Smooth muscle cell (in vitro differentiated cells): ENCODE data around the gene TSHZ2. TPM values are rescaled to one million over a fixed set of nuclear protein-coding genes. Genes with fewer than 3 reads are reported as not detected.
A peak's percentile ranks its signal among the peaks of the same experiment; 100 is the strongest.

Experiments
- DNase-seq: peaks from one replicate; lab custom pipeline; 2025; ENCODE audit not compliant: unreplicated experiment; lab: John Stamatoyannopoulos, UW
- H2AFZ ChIP-seq: fragments of 200-600 bp; sonication (generic); 2 replicates; pipeline ENCODE4 v1.6.0; 2016; ENCODE audit warnings: antibody characterized with exemption, low read depth, mild to moderate bottlenecking
- H3F3A ChIP-seq: fragments of 200-600 bp; sonication (generic); 2 replicates; pipeline ENCODE4 v1.6.0; 2017; ENCODE audit warnings: antibody characterized with exemption, low read depth
- H3K27ac ChIP-seq: fragments of 200-600 bp; sonication (generic); 2 replicates; pipeline ENCODE4 v1.5.1; 2016; ENCODE audit warnings: low read depth, mild to moderate bottlenecking
- H3K27me3 ChIP-seq: fragments of 200-600 bp; sonication (generic); 2 replicates; pipeline ENCODE4 v1.6.1; 2016; ENCODE audit warnings: low read depth, mild to moderate bottlenecking
- H3K36me3 ChIP-seq: fragments of 200-600 bp; sonication (generic); 2 replicates; pipeline ENCODE4 v1.5.1; 2016; ENCODE audit warnings: low read depth
- H3K4me1 ChIP-seq: fragments of 200-600 bp; sonication (generic); 2 replicates; pipeline ENCODE4 v1.5.1; 2016; ENCODE audit warnings: low read depth
- H3K4me2 ChIP-seq: fragments of 200-600 bp; sonication (generic); 2 replicates; pipeline ENCODE4 v1.6.0; 2016; ENCODE audit warnings: mild to moderate bottlenecking
- H3K4me3 ChIP-seq: fragments of 200-600 bp; sonication (generic); 2 replicates; pipeline ENCODE4 v1.5.1; 2016; ENCODE audit warnings: mild to moderate bottlenecking
- H3K79me2 ChIP-seq: fragments of 200-600 bp; sonication (generic); 2 replicates; pipeline ENCODE4 v1.6.0; 2016; ENCODE audit warnings: low read depth, mild to moderate bottlenecking
- H3K9ac ChIP-seq: fragments of 200-600 bp; sonication (generic); 2 replicates; pipeline ENCODE4 v1.6.0; 2016; ENCODE audit warnings: low read depth
- H3K9me3 ChIP-seq: fragments of 200-600 bp; sonication (generic); replicated peaks from 2 replicates; pipeline ENCODE4 v1.5.1; 2016; ENCODE audit warnings: low read depth
- H4K20me1 ChIP-seq: fragments of 200-600 bp; sonication (generic); 2 replicates; pipeline ENCODE4 v1.6.0; 2016; ENCODE audit warnings: low read depth
- CTCF ChIP-seq: fragments of 200-600 bp; sonication (generic); IDR thresholded peaks from 2 replicates; pipeline ENCODE4 v1.5.1; 2017; ENCODE audit warnings: borderline replicate concordance, mild to moderate bottlenecking, antibody characterized with exemption; ENCODE audit not compliant: insufficient read depth, poor library complexity, severe bottlenecking
- WGBS: methylation state at CpG from one replicate; pipeline ENCODE4 v1.1.7; 2016; ENCODE audit warnings: low lambda C conversion rate; 5-methylcytosine and 5-hydroxymethylcytosine counted together
- polyA plus RNA-seq: library from polyadenylated mRNA; unstranded; fragments of >200 nt; fragmentation: Nextera tagmentation; extraction: Ambion mirVana; gene quantifications from 2 replicates; pipeline ENCODE4 v1.2.1, GENCODE V29; 2016
- total RNA-seq: library from RNA; depleted of rRNA; stranded (reverse); fragments of >200 nt; gene quantifications from 2 replicates; pipeline ENCODE4 v1.2.3, GENCODE V29; 2014

The TSHZ2 gene
- total and polyA plus RNA-seq, 2 experiments from 2014 or later: 4.8 to 6.6 TPM

DNA sequence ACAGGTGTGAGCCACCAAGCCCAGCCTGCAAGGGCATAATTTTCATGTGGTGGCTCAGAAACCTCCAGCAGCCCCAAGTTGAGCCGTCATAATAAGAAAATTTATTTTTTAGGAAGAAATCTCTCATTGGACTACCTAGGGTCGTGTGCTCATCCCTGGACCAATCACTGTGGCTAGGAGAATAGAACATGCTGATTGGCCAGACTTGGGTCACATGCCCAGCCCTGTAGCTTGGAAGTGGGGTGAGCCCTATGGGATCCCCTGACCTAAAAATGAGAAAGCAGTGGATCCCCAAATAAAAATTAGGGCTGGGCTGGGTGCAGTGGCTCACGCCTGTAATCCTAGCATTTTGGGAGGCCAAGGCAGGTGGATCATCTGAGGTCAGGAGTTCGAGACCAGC lies 466.2 kb downstream of the TSHZ2 start:
- Histone ChIP-seq H3K4me2 (no peak overlapping the region), H3K9ac (no peak overlapping the region), H2AFZ (no peak overlapping the region), H3K36me3 (no peaks in the 10 kb centered on the region), H3K27me3 (no peaks in the 10 kb centered on the region), H3K9me3 (no peaks in the 10 kb centered on the region), H3K4me3 (no peak overlapping the region), H3K4me1 (no peaks in the 10 kb centered on the region), H3F3A (no peaks in the 10 kb centered on the region), H3K79me2 (no peaks in the 10 kb centered on the region), H3K27ac (no peak overlapping the region), H4K20me1 (no peaks in the 10 kb centered on the region)
- DNase-seq: no peak
- TF ChIP-seq CTCF: no peak
- 97% methylated on average over 4 of the region's 4 CpGs for WGBS

DNA sequence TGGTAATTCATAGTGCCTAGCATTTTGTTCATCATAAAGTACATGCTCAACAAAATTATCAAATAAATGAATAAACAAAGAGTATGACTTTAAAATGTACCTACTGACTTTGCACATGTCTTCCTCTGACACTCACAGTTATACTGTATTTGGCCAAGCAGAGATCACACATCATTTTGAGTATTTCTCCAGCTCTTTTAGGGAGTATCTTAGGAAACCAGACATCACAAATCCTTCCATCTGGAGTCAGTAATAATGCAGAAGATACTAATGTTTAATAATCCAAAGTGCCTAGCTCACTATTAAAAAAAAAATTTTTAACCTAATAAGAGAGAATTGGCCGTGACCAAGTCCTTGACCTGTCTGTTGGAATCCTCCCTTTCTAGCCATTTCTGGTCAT lies 466.9 kb downstream of the TSHZ2 start:
- no peak for TF ChIP-seq CTCF
- WGBS: 100% methylated on average over 1 of the region's 1 CpG
- no peaks in the 10 kb centered on the region for H3F3A ChIP-seq
- no peak overlapping the region for H3K4me2 ChIP-seq
- H3K9me3 ChIP-seq: no peaks in the 10 kb centered on the region
- H3K79me2 ChIP-seq: no peaks in the 10 kb centered on the region
- H4K20me1 ChIP-seq: no peaks in the 10 kb centered on the region
- H3K4me3 ChIP-seq: no peak overlapping the region
- no peaks in the 10 kb centered on the region for H3K36me3 ChIP-seq
- no peak overlapping the region for H3K9ac ChIP-seq
- DNase-seq: no peak
- H3K4me1 ChIP-seq: peaks cover 3% of the 10 kb centered on the region
- no peaks in the 10 kb centered on the region for H3K27me3 ChIP-seq
- no peak overlapping the region for H2AFZ ChIP-seq
- no peak overlapping the region for H3K27ac ChIP-seq

- no peak for DNase-seq
- Histone ChIP-seq H3K4me3 (no peak overlapping the region), H3K4me2 (no peak overlapping the region), H4K20me1 (no peaks in the 10 kb centered on the region), H3K27ac (no peak overlapping the region), H3K9me3 (no peaks in the 10 kb centered on the region), H3K27me3 (no peaks in the 10 kb centered on the region), H3K9ac (no peak overlapping the region), H3K36me3 (no peaks in the 10 kb centered on the region), H3K4me1 (peaks cover 8% of the 10 kb centered on the region), H3K79me2 (no peaks in the 10 kb centered on the region), H3F3A (no peaks in the 10 kb centered on the region), H2AFZ (no peak overlapping the region)
- no peak for TF ChIP-seq CTCF
- WGBS: 75% methylated on average over 2 of the region's 2 CpGs
Measured at GRCh38 chr20:53439616-53440015, 467.5 kb downstream of the TSHZ2 start.

- H3K9me3 ChIP-seq: no peaks in the 10 kb centered on the region
- DNase-seq: no peak
- no peaks in the 10 kb centered on the region for H3F3A ChIP-seq
- H3K4me2 ChIP-seq: peak overlapping the region; percentile 45
- 50% methylated on average over 9 of the region's 9 CpGs for WGBS
- no peaks in the 10 kb centered on the region for H3K79me2 ChIP-seq
- H3K4me1 ChIP-seq: peaks cover 14% of the 10 kb centered on the region
- no peak for TF ChIP-seq CTCF
- H3K27me3 ChIP-seq: no peaks in the 10 kb centered on the region
- H4K20me1 ChIP-seq: no peaks in the 10 kb centered on the region
- no peaks in the 10 kb centered on the region for H3K36me3 ChIP-seq
- no peak overlapping the region for H2AFZ ChIP-seq
- H3K9ac ChIP-seq: no peak overlapping the region
- no peak overlapping the region for H3K4me3 ChIP-seq
- H3K27ac ChIP-seq: peak overlapping the region; percentile 21
Measured at GRCh38 chr20:53444401-53445149, 472.4 kb downstream of the TSHZ2 start.
